Gastrocnemius medialis (tissue), 4 donors: ENCODE measurements around the gene STK35. TPM values are rescaled to one million over a fixed set of nuclear protein-coding genes. Genes with fewer than 3 reads are reported as not detected.

Experiments
- ATAC-seq, 2 donors: fragments of 150-250 bp; one replicate each; pipeline ENCODE4 v1.9.1; 2016
- DNase-seq, 2 donors: peaks; one replicate each; pipeline ENCODE4 v3.0.0-alpha.2; 2019
- H3K27ac ChIP-seq, 4 donors: fragments of 200-600 bp; sonication (generic); 1 replicate in 1 of 4; 2 replicates in 3 of 4; pipeline ENCODE4 v1.5.1; 2016 to 2018; ENCODE audit warnings: mild to moderate bottlenecking in 2 of 4, moderate library complexity in 1 of 4
- H3K27me3 ChIP-seq, 3 donors: fragments of 200-600 bp; sonication (generic) in 2 of 3; 1 replicate in 1 of 3; 2 replicates in 2 of 3; pipeline versions ENCODE4 v1.5.1 to v1.6.0; 2016 to 2019; ENCODE audit warnings: mild to moderate bottlenecking in 1 of 3, moderate library complexity in 1 of 3
- H3K36me3 ChIP-seq, 2 donors: fragments of 200-600 bp; sonication (generic) in 1 of 2; one replicate each; pipeline ENCODE4 v1.5.1; 2017 to 2018
- H3K4me1 ChIP-seq, 2 donors: fragments of 200-600 bp; sonication (generic) in 1 of 2; one replicate each; pipeline ENCODE4 v1.5.1; 2016 to 2017; ENCODE audit warnings: mild to moderate bottlenecking in 2 of 2
- H3K4me3 ChIP-seq, 4 donors: fragments of 200-600 bp; sonication (generic) in 3 of 4; 1 replicate in 1 of 4; 2 replicates in 3 of 4; pipeline ENCODE4 v1.5.1; 2016 to 2019; ENCODE audit warnings: mild to moderate bottlenecking in 2 of 4
- H3K9me3 ChIP-seq, 3 donors: fragments of 200-600 bp; sonication (generic) in 2 of 3; 1 replicate in 1 of 3; 2 replicates in 2 of 3; pipeline ENCODE4 v1.5.1; 2016 to 2019
- POLR2A ChIP-seq, 2 donors: fragments of 450-650 bp; IDR thresholded peaks; one replicate each; pipeline ENCODE4 v1.6.1; 2017; ENCODE audit warnings: antibody characterized with exemption in 2 of 2, mild to moderate bottlenecking in 2 of 2, moderate library complexity in 2 of 2
- in situ Hi-C, 4 donors: fragments of 200-750 bp; cut with MboI; loops; one replicate each; pipeline versions ENCODE4 v1.15.0 to v1.8.0; 2017; ENCODE audit warnings: low sequenced_read_pairs in 4 of 4
- intact Hi-C: fragments of 100-400 bp; cut with DNase I; formaldehyde crosslinking; loops from one replicate; pipeline ENCODE4 v1.15.1; 2023; ENCODE audit warnings: low total_unique reads
- total RNA-seq, 4 donors: library from RNA; depleted of rRNA; stranded (reverse); fragments of >200 nt; gene quantifications; one replicate each; pipeline versions ENCODE4 v1.1.0 to v1.2.3, GENCODE V29; 2016
- TF ChIP-seq, protein P1 (sequence below), 5 experiments: fragments of 450-650 bp in 3 of 5; fragments of 200-600 bp in 2 of 5; sonication (generic) in 2 of 5; IDR thresholded peaks in 4 of 5; conservative IDR thresholded peaks in 1 of 5; 1 replicate in 4 of 5; 2 replicates in 1 of 5; pipeline ENCODE4 v1.5.1; 2016 to 2019; ENCODE audit warnings: antibody characterized with exemption in 5 of 5, mild to moderate bottlenecking in 3 of 5, moderate library complexity in 3 of 5

The STK35 gene
- total RNA-seq, 4 donors from 2014 or later, result 2.9 to 9.1 (median 6.3) TPM

DNA sequence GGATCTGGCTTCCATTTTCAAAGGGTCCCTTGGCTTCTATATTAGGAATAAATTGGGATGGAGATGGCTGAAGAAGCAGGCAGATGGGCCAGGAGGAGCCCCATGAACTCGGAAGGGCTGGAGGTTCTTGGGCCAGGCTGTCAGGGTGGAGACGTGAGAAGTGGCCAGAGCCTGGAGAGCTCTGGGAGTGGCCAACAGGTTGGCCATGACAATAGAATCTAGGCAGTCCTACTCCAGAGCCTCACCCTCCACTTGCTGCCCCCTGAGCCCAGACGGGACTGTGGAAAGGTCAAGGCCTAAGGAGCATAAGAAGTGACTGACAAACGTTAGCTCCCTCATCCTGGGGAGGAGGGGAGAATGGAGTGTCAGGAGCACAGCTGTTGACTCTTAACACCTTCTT, 62.1 kb downstream of the STK35 start:
- no peak overlapping the region for H3K27ac ChIP-seq
- intact Hi-C loops (no loop called here), in situ Hi-C loops (loop anchor here in 3 of 4 donors (10.0 to 25.0 kb wide), 2 partner anchors 79 to 401 kb away; no protein-coding TSS in a partner anchor)
- TF ChIP-seq POLR2A (IDR thresholded peaks at IDR 0.05), result no peak
- TF ChIP-seq, protein P1, sequence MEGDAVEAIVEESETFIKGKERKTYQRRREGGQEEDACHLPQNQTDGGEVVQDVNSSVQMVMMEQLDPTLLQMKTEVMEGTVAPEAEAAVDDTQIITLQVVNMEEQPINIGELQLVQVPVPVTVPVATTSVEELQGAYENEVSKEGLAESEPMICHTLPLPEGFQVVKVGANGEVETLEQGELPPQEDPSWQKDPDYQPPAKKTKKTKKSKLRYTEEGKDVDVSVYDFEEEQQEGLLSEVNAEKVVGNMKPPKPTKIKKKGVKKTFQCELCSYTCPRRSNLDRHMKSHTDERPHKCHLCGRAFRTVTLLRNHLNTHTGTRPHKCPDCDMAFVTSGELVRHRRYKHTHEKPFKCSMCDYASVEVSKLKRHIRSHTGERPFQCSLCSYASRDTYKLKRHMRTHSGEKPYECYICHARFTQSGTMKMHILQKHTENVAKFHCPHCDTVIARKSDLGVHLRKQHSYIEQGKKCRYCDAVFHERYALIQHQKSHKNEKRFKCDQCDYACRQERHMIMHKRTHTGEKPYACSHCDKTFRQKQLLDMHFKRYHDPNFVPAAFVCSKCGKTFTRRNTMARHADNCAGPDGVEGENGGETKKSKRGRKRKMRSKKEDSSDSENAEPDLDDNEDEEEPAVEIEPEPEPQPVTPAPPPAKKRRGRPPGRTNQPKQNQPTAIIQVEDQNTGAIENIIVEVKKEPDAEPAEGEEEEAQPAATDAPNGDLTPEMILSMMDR (IDR thresholded peaks at IDR 0.05 in 4 of 5, conservative IDR thresholded peaks at IDR 0.05 in 1 of 5), result no peak
- no peaks in the 10 kb centered on the region for H3K4me1 ChIP-seq
- DNase-seq, result no peak
- H3K27me3 ChIP-seq, result no peaks in the 10 kb centered on the region
- H3K9me3 ChIP-seq, result no peaks in the 10 kb centered on the region
- H3K4me3 ChIP-seq, result no peak overlapping the region
- no peak for ATAC-seq
- H3K36me3 ChIP-seq, result no peaks in the 10 kb centered on the region

DNA sequence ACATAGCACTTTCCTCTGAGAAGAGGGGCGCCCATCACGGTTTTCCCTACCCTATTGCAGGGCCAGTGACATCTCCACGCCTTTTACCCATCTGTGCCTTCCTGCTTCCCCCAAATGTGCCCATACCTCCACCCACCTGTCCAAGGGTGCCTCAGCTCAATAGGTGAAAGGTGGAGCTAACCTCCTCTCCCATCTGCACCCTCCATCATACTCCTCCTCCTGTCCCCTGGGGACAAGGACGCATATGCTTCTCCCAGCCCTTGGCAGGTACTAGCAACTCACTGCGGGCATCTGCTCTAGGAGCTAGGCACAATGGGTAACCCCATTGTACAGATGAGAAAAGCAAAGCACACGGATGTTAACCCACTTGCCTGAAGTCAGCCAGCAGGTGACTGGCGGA, 62.8 kb downstream of the STK35 start:
- ATAC-seq (no peak), DNase-seq (no peak)
- Histone ChIP-seq H3K9me3 (no peaks in the 10 kb centered on the region), H3K36me3 (no peaks in the 10 kb centered on the region), H3K27me3 (no peaks in the 10 kb centered on the region), H3K27ac (no peak overlapping the region), H3K4me3 (no peak overlapping the region), H3K4me1 (no peaks in the 10 kb centered on the region)
- TF ChIP-seq, protein P1 (IDR thresholded peaks at IDR 0.05 in 4 of 5, conservative IDR thresholded peaks at IDR 0.05 in 1 of 5), result no peak
- TF ChIP-seq POLR2A (IDR thresholded peaks at IDR 0.05), result no peak
- intact Hi-C loops (no loop called here), in situ Hi-C loops (loop anchor here in 3 of 4 donors (10.0 to 25.0 kb wide), 2 partner anchors 80 to 402 kb away; no protein-coding TSS in a partner anchor)

DNA sequence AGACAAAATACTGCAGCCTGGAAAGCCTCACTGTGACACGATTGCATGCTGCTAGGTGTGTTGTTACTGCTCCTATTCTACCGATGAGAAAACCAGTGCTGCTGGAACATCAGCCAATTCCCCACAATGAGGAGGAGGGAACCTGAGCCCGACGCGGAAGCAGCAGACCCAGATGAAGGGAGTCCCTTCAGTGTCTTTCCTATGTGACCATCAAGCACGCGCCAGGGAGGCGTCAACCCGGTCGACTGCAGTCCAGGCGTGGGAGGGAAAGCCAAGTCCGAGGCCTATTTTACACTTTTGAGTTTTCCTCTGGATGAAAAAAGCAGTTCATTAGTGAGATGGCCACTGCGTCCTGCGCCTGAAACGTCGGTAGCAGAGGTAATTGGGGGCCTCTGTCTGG, 63.3 kb downstream of the STK35 start:
- in situ Hi-C loops (loop anchor here in 3 of 4 donors (10.0 to 25.0 kb wide), 2 partner anchors 80 to 403 kb away; no protein-coding TSS in a partner anchor), intact Hi-C loops (no loop called here)
- no peaks in the 10 kb centered on the region for H3K36me3 ChIP-seq
- no peak for ATAC-seq
- TF ChIP-seq POLR2A (IDR thresholded peaks at IDR 0.05), result no peak
- TF ChIP-seq, protein P1 (IDR thresholded peaks at IDR 0.05 in 4 of 5, conservative IDR thresholded peaks at IDR 0.05 in 1 of 5), result no peak
- no peak overlapping the region for H3K27ac ChIP-seq
- no peak overlapping the region for H3K4me3 ChIP-seq
- H3K4me1 ChIP-seq, result no peaks in the 10 kb centered on the region
- no peaks in the 10 kb centered on the region for H3K27me3 ChIP-seq
- no peaks in the 10 kb centered on the region for H3K9me3 ChIP-seq
- DNase-seq, result no peak

DNA sequence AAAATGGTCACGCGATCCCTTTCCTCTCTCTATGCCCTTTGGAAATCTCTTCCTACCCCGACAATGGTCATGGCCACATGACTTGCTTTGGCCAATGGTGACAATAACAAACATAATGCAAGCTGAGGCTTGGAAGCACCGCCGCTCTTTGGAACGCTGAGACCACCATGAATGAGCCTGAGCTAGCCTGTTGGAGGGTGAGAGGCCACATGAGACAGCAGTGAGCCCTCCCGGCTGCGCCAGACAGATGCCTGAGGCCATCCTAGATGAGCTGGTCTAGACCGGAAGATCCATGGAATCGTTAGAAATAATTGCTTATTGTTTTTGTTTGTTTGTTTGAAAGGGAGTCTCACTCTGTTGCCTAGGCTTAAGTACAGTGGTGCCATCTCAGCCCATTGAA, 64.2 kb downstream of the STK35 start:
- H3K9me3 ChIP-seq, result no peaks in the 10 kb centered on the region
- H3K27ac ChIP-seq, result no peak overlapping the region
- intact Hi-C loops (no loop called here), in situ Hi-C loops (loop anchor here in 3 of 4 donors (10.0 to 25.0 kb wide), 2 partner anchors 81 to 404 kb away; no protein-coding TSS in a partner anchor)
- TF ChIP-seq, protein P1 (IDR thresholded peaks at IDR 0.05 in 4 of 5, conservative IDR thresholded peaks at IDR 0.05 in 1 of 5), result no peak
- no peak for TF ChIP-seq POLR2A (IDR thresholded peaks at IDR 0.05)
- H3K4me1 ChIP-seq, result no peaks in the 10 kb centered on the region
- no peak overlapping the region for H3K4me3 ChIP-seq
- no peaks in the 10 kb centered on the region for H3K27me3 ChIP-seq
- H3K36me3 ChIP-seq, result no peaks in the 10 kb centered on the region
- DNase-seq (no peak), ATAC-seq (no peak)

DNA sequence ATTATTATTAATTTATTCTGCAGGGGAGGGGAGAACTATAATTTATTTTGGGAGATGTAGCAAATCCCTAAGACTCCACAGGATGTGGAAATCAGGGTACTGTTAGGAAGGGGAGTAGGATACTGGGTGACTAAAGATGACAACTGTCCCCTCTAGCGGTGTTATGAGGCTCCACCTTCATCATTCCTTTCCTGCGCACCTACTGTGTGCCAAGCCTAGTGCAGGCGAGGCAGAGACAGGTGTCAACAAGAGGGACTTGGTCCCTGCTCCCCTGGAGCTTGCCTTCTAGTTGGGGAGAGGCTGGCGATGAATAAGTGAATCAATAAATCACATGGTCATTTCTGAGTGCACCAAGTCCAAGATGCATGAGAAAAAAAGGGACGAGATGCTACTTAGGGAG, 65.5 kb downstream of the STK35 start:
- no peaks in the 10 kb centered on the region for H3K4me1 ChIP-seq
- ATAC-seq, result no peak
- H3K36me3 ChIP-seq, result no peaks in the 10 kb centered on the region
- no peaks in the 10 kb centered on the region for H3K27me3 ChIP-seq
- H3K4me3 ChIP-seq, result no peak overlapping the region
- no peak overlapping the region for H3K27ac ChIP-seq
- intact Hi-C loops, result no loop called here
- TF ChIP-seq, protein P1 (IDR thresholded peaks at IDR 0.05 in 4 of 5, conservative IDR thresholded peaks at IDR 0.05 in 1 of 5), result no peak
- TF ChIP-seq POLR2A (IDR thresholded peaks at IDR 0.05), result no peak
- no peaks in the 10 kb centered on the region for H3K9me3 ChIP-seq
- no peak for DNase-seq
- in situ Hi-C loops, result loop anchor here in 3 of 4 donors (10.0 to 25.0 kb wide), 2 partner anchors 82 to 405 kb away; no protein-coding TSS in a partner anchor
